Testis (tissue), 3 donors: ENCODE measurements around the gene BCL11A. TPM values are rescaled to one million over a fixed set of nuclear protein-coding genes. Genes with fewer than 3 reads are reported as not detected.

ENCODE experiments used
- DNase-seq: peaks from one replicate; pipeline ENCODE4 v3.0.0-alpha.2; 2019
- H3K27ac ChIP-seq, 2 donors: fragments of 200-600 bp; sonication (generic); one replicate each; pipeline ENCODE4 v1.5.1; 2019
- H3K27me3 ChIP-seq: fragments of 200-600 bp; sonication (generic); one replicate; pipeline ENCODE4 v1.5.1; 2019
- H3K36me3 ChIP-seq: fragments of 200-600 bp; sonication (generic); one replicate; pipeline ENCODE4 v1.5.1; 2017; ENCODE audit warnings: low read depth; ENCODE audit errors: missing control alignments
- H3K4me1 ChIP-seq: fragments of 200-600 bp; sonication (generic); one replicate; pipeline ENCODE4 v1.5.1; 2019
- H3K4me3 ChIP-seq, 2 donors: fragments of 200-600 bp; sonication (generic); one replicate each; pipeline ENCODE4 v1.5.1; 2017 to 2019
- H3K9me3 ChIP-seq: fragments of 200-600 bp; sonication (generic); one replicate; pipeline ENCODE4 v1.5.1; 2017
- CTCF ChIP-seq, 3 experiments: fragments of 450-650 bp in 2 of 3; fragments of 200-600 bp in 1 of 3; sonication (generic) in 1 of 3; IDR thresholded peaks; one replicate each; pipeline ENCODE4 v1.5.1; 2016 to 2019; ENCODE audit warnings: antibody characterized with exemption in 3 of 3, mild to moderate bottlenecking in 2 of 3, moderate library complexity in 1 of 3
- POLR2A ChIP-seq: fragments of 450-650 bp; IDR thresholded peaks from one replicate; pipeline ENCODE4 v1.6.1; 2017; ENCODE audit warnings: antibody characterized with exemption, mild to moderate bottlenecking, moderate library complexity
- WGBS, 2 donors: methylation state at CpG; one replicate each; pipeline ENCODE4 v1.1.5; 2018; 5-methylcytosine and 5-hydroxymethylcytosine counted together
- intact Hi-C: fragments of 100-400 bp; cut with DNase I; formaldehyde crosslinking; loops from one replicate; pipeline ENCODE4 v1.15.1; 2023; ENCODE audit warnings: low total_unique reads
- polyA plus RNA-seq: library from polyadenylated mRNA; stranded (reverse); fragments of 350-450 nt; fragmentation: Illumina TruSeq; extraction: RNeasy Lipid Tissue Mini Kit (QIAGEN cat#74804); gene quantifications from one replicate; pipeline ENCODE4 v1.2.3, GENCODE V29; 2014; ENCODE audit warnings: low read depth, low replicate concordance; ENCODE audit not compliant: insufficient read depth
- total RNA-seq, 2 donors: library from RNA; depleted of rRNA; stranded (reverse); fragments of >200 nt; gene quantifications; one replicate each; pipeline ENCODE4 v1.2.3, GENCODE V29; 2016

Gene BCL11A
- total and polyA plus RNA-seq, 3 donors from 2014 or later = 4.1 to 11.6 (median 5.1) TPM

- H3K36me3 ChIP-seq = no peaks in the 10 kb centered on the region
- no peak overlapping the region for H3K27ac ChIP-seq
- no peaks in the 10 kb centered on the region for H3K4me1 ChIP-seq
- H3K9me3 ChIP-seq = no peaks in the 10 kb centered on the region
- intact Hi-C loops = no loop called here
- DNase-seq = no peak
- no peaks in the 10 kb centered on the region for H3K27me3 ChIP-seq
- no peak overlapping the region for H3K4me3 ChIP-seq
- TF ChIP-seq CTCF (IDR thresholded peaks at IDR 0.05) (no peak), POLR2A (no peak)
- whole genome bisulfite sequencing, 2 donors = 83 to 90% methylated on average over 7 of the region's 7 CpGs
Observed at GRCh38 chr2:60515721-60516226, 37.7 kb downstream of the BCL11A start.

GRCh38 chr2:60513996-60514395, 39.5 kb downstream of the BCL11A start:
- Histone ChIP-seq H3K9me3 (no peaks in the 10 kb centered on the region), H3K27ac (no peak overlapping the region), H3K4me1 (no peaks in the 10 kb centered on the region), H3K36me3 (no peaks in the 10 kb centered on the region), H3K4me3 (no peak overlapping the region), H3K27me3 (no peaks in the 10 kb centered on the region)
- DNase-seq = no peak
- WGBS, 2 donors = 76 to 82% methylated on average over 3 to 4 of the region's 4 CpGs
- TF ChIP-seq CTCF (IDR thresholded peaks at IDR 0.05) (no peak), POLR2A (no peak)
- intact Hi-C loops = no loop called here

- no peaks in the 10 kb centered on the region for H3K27me3 ChIP-seq
- H3K4me1 ChIP-seq = no peaks in the 10 kb centered on the region
- intact Hi-C loops = no loop called here
- WGBS, 2 donors = 97% methylated on average over 5 of the region's 5 CpGs
- no peak for DNase-seq
- no peaks in the 10 kb centered on the region for H3K36me3 ChIP-seq
- H3K9me3 ChIP-seq = no peaks in the 10 kb centered on the region
- no peak overlapping the region for H3K27ac ChIP-seq
- no peak overlapping the region for H3K4me3 ChIP-seq
- TF ChIP-seq POLR2A (no peak), CTCF (IDR thresholded peaks at IDR 0.05) (no peak)
Observed at GRCh38 chr2:60513191-60513590, 40.3 kb downstream of the BCL11A start.

GRCh38 chr2:60512641-60513040, 40.8 kb downstream of the BCL11A start:
- H3K36me3 ChIP-seq = no peaks in the 10 kb centered on the region
- H3K4me3 ChIP-seq = no peak overlapping the region
- 91 to 94% methylated on average over 6 of the region's 6 CpGs for WGBS, 2 donors
- H3K9me3 ChIP-seq = no peaks in the 10 kb centered on the region
- H3K27me3 ChIP-seq = no peaks in the 10 kb centered on the region
- DNase-seq = no peak
- intact Hi-C loops = no loop called here
- TF ChIP-seq CTCF (IDR thresholded peaks at IDR 0.05) = no peak
- no peak for TF ChIP-seq POLR2A
- H3K27ac ChIP-seq = no peak overlapping the region
- no peaks in the 10 kb centered on the region for H3K4me1 ChIP-seq

GRCh38 chr2:60512062-60512622, 41.3 kb downstream of the BCL11A start:
- WGBS, 2 donors = 92 to 96% methylated on average over 3 to 4 of the region's 4 CpGs
- H3K4me1 ChIP-seq = no peaks in the 10 kb centered on the region
- no peaks in the 10 kb centered on the region for H3K27me3 ChIP-seq
- intact Hi-C loops = no loop called here
- DNase-seq = no peak
- H3K9me3 ChIP-seq = no peaks in the 10 kb centered on the region
- no peak overlapping the region for H3K27ac ChIP-seq
- TF ChIP-seq POLR2A = no peak
- H3K4me3 ChIP-seq = no peak overlapping the region
- H3K36me3 ChIP-seq = no peaks in the 10 kb centered on the region
